Measurements from ENCODE around the gene CREB5.

DNA sequence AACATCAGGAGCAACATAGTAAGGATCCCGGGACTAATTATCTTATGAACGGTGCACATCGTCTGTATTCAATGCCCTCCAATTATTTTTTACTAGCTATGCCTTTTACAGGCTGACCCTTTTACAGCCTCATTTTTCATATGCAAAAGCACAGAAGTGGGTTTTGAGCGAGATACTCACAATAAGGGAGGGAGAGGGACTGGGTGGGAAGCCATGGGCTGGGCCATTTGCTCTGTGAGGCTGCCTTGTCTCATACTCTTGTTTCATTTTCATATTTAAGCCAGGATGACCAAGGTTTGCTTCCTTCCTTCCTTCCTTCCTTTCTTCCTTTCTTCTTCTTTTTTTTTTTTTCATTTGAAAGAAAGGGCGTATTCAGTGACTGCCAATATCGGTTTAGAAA is 286.5 kb downstream of the CREB5 start:
- TF ChIP-seq, protein P1, sequence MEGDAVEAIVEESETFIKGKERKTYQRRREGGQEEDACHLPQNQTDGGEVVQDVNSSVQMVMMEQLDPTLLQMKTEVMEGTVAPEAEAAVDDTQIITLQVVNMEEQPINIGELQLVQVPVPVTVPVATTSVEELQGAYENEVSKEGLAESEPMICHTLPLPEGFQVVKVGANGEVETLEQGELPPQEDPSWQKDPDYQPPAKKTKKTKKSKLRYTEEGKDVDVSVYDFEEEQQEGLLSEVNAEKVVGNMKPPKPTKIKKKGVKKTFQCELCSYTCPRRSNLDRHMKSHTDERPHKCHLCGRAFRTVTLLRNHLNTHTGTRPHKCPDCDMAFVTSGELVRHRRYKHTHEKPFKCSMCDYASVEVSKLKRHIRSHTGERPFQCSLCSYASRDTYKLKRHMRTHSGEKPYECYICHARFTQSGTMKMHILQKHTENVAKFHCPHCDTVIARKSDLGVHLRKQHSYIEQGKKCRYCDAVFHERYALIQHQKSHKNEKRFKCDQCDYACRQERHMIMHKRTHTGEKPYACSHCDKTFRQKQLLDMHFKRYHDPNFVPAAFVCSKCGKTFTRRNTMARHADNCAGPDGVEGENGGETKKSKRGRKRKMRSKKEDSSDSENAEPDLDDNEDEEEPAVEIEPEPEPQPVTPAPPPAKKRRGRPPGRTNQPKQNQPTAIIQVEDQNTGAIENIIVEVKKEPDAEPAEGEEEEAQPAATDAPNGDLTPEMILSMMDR (IDR thresholded peaks at IDR 0.05 in 4 of 5, conservative IDR thresholded peaks at IDR 0.05 in 1 of 5), result no peak
- no peak for TF ChIP-seq POLR2A (IDR thresholded peaks at IDR 0.05)

Measured in gastrocnemius medialis (tissue), 4 donors.